HG03457 (cell line): ENCODE results near the gene PNMA6F.
"Not testable (repeated sequence)": the region's sequence is repeated elsewhere in the genome, so short reads cannot be mapped to it uniquely, and the experiment has no call there.

Experiments used
- ATAC-seq: cut with Tn5 transposase; IDR thresholded peaks from one replicate; pipeline ENCODE4 v1.9.1; 2021; ENCODE audit warnings: moderate number of reproducible peaks; ENCODE audit not compliant: unreplicated experiment

Gene PNMA6F

DNA sequence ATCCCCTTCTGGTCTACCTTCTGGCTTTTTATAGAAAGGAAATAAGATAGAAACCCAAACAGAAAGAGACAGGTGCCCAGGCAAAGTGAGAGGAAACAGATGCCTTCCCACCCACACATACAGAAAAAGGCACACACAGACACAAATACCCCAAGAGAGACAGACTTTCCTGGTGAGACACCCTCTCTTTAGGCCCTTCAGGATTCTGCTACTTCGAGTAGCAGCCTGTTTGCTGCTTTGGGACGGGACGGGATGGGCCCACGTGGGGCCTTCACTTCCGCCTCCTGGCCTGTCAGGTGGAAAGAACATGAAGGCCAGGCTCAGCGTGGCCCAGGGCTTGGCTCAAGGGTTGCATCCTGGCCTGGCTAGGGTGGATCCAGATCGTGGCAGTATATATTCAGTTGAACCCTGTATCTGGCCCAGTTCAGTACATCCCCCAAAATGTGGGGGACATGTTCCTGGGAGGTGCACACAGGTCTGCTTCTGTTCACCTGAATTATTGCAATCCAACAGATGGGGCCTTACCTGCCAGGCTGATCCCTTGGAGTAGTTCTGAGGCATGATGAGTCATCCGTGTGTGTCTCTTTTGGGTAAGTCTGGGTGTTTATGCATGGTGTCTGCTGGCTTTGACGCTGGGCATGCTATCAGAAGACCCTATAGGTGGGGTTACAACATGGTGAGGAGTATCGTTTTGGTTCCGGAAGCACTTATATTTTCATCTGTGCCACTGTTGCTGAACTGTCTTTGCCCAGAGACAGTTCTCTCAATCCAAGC, 14.7 kb upstream of the PNMA6F start:
- peak; percentile 30 for ATAC-seq

DNA sequence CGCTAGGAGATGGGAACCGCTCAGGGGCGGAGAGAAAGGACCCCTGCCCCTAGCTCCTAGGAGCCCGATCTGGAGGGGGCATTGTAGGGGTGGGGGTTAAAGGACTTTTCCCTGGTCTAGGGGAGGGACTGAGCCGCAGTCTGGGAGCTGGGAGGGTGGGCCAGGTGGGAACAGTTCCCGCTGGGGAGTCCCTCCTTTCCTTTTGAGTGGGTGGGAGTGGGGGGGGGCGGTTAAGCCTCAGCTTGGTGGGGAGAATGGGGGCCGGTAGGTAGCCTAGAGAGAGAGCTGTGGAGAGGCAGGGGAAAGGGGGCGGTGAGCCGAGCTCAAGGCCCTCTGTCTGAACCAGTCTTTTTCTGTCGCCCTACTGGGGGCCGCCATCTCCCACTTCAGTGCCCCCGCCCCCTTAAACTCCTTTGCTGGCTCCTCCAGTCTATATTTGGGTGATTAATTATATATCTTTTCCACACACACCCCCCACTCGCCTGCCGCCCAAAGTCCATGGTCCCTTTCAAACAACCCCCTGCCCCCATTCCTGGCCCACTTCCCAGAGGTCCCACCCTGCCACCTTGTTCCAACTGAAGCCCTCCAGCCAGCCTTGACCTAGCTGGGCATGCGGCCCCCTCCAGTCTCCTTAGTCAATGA, 13.2 kb upstream of the PNMA6F start:
- no peak for ATAC-seq

DNA sequence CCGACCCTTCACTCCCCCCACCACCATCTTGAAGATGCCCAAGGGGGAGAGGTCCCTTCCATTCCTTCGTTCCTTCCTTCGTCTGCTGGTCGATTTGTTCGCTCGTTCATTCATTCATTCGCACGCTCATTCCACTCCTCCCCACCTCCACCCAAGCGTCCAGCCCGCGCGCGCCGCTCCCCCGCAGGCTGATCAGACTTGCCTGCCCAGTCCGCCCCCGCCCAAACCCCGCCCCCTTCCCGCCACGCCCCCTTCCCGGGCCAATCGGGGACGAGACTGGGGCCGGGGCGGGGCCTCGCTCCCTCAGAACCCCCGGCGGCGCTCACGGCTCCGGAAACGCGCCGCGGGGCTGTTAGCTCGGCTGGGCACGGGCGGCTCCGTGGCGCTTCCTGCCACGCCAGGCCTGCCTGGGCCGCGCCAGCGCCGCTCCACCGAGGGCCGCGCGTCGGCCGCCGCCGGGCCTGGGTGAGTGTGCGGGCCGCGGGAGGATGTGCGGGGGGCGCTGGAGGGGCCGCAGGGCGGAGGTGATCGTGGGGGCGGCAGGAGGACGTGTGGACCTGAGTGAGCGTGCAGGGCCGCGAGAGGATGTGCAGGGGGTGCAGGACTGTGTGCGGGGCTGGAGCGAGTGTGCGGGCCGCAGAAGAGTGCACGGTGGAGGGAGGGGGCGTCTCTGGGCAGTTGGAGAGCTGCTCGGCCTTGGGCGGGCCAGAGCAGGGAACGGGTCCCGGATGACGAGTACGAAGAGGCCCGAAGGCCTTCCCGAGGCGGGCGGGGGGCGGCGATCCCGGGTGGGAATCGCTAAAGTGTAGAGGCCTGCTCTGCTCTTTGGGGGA, 12.5 kb upstream of the PNMA6F start, which contains the start of gene ZNF275:
ZNF275 (plus strand) TSS at position 333 of the 833 bp plus-strand sequence. CDS start 2,527 bp downstream, outside the sequence.
- peak; percentile 65 for ATAC-seq

DNA sequence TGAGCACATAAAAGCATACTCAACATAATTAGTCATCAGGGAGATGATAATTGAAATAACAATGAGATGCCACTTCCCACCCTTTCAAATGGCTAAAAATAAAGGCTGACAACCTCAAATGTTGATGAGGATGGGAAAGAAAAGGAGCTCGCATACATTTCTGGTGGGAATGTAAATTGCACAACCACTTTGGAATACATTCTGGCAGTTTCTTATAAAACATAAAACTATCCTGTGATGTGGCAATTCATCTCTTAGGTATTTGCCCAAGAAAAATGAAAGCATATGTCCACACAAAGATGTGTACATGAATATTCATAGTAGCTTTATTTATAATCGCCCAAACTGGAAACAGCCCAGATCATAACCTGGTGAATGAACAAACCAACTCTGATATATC, 11.7 kb upstream of the PNMA6F start:
- no peak for ATAC-seq

DNA sequence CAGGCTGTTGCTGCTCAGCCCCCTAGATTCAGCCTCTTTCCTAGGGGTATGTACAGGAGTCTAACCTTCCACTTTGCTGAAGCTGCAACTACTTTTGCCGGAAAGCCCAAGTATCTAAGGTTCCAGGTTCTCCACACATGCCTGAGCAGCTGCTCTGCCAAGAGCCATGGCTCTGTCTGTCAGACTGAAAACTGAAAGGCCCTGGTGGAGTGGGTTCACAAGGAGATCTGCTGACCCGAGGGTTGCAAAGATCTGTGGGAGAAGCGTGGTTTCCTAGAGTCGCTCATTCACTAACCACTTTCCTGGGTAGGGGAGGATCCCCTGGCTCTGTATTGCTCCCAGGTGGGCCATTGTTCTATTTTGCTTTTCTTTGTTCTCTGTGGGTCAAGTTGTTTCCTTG, 6.0 kb upstream of the PNMA6F start:
- no peak for ATAC-seq

DNA sequence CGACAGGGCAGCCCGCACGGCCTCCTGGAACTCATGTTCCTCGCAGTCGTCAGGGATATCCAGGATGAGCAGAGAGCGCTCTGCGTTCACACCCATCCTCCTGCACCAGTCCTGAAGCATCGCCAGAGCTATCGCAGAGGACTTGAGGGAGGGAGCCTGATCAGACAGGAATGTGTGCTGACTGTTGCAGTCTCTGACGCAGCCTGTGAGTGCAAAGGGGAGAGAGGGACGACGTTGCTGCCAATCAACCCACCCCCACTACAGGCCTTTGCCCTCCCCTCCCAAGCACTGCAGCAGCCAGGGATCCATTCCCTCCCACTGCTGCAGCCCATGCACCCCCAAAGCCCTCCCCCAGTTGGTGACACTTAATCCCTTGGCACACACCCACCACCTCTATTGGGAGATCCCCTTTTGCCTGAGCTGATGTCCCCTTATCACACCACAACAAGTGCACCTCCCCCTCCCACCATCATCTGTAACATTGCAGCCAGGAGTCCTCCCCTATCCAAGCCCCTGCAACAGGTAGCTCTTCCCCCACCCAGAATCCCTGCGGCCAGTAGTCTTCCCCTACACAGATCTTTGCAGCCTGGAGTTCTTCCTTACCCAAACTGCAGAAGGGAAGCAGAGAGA, 897 bp downstream of the PNMA6F start:
- ATAC-seq, result no peak

DNA sequence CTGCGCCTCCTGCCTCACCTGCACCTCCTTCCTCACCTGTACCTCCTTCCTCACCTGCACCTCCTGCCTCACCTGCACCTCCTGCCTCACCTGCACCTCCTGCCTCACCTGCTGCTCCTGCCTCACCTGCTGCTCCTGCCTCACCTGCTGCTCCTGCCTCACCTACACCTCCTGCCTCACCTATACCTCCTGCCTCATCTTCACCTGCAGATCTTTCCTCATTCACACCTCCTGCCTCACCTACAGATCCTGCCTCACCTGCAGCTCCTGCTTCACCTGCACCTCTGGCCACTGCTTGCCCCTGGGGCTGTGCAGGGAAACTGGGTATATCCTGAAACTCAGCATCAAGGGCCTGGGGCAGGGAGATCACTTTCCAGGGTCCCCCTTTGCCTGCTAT, 1.5 kb downstream of the PNMA6F start:
- not testable (repeated sequence) for ATAC-seq

DNA sequence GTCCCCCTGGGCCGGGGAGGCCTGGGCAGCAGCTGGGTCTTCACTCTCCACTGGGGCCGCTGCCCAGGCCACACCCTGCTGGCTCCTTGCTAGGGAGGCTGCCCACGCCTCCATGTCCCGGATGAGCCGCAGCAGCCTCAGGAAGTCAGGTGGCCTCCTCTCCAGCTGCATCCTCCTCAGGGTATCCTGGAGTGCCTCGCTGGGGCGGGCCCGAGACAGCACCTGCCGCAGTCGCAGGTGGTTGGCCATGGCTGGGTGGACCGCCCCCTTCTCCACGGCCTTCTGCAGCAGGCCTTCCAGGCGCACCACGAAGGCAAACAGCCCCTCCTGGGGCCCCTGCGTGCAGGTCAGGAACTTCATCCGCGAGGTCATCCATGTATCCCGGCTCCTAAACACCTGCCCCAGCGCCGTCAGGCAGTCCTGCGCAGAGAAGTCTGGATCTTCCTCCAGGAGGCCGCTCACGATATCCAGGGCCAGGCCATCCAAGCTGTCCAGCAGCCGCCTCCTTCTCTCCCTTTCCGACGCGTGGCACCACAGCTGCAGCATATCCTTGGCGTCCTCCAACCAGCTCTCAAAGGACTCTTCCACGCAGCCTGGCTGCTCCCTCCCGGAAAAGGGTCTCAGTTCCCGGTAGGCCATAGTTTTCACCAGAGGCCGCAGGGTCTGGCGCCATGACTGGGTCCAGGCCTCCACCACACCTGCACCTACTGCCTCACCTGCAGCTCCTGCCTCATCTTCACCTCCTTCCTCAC, 2.1 kb downstream of the PNMA6F start:
- ATAC-seq, result no peak

DNA sequence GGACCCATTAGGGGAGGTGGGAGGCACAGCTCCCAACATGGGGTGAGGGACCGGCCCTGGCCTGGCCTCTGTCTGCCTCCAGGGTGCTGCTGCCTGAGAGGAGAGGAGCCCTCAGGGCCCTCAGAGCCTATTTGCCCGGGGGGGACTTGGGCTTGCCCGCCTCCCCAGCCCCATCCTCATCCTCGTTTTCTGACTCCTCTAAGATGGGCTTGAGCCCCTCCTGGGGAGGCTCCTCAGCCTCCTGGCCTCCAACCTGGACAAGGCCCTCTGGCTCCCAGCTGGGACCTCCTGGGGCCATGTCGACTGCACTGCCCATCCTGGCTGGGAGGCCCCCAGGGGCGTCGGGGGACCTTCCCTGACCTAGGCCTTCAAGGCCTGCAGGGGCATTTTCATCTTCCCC, 2.8 kb downstream of the PNMA6F start:
- ATAC-seq, result no peak

DNA sequence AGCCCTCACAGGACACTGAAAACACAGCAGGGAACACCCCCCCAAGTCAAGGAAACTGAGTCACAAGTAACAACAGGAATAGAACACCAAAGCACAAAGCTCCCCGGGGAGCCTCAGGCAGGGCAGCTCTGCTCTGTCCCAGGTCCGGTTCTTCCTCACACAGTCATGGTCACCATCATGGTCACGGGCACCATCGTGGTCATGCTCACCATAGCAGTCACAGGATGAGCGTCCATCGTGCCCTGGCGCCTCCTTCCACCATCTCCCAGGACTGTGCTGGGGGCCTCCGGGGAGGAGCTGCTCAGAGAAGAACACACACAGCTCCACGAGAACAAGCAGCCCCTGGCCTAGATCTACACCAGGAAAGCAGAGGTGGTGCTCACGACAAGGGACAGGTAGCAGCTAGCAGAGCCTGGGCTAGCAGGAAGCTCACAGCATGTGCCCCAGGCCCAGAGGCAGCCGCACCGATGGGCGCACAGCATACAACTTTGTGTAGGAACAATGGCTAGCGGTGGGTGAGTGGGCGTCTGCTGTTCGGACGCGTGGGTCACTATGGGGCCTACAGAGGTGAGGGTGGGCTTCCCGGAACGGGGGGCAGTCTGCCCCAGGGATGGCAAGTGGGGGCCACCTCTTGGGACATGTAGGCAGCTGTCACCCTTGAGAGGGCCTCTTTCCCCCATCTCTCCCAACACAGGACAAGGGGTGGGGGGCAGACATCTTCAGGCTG, 3.4 kb downstream of the PNMA6F start:
- ATAC-seq, result no peak

DNA sequence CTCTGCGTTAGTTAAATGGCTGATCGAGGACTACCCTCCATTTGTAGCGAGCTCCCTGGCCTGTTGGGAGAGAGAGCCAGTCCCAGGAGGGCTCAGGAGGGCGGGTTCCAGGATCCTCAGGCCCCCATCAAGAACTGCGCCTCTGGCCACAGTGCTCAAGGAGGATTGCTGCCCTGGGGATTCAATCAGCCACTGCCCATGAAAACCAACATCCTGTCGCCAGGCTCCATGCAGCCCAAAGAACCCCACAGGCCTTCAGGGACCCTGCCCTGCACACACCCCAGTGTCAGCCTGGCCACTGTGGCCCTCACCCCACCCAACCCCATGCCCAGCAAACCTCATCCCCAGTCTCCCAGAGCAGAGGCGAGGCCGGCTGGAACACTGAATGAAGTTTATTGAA, 4.3 kb downstream of the PNMA6F start:
- ATAC-seq, result no peak

DNA sequence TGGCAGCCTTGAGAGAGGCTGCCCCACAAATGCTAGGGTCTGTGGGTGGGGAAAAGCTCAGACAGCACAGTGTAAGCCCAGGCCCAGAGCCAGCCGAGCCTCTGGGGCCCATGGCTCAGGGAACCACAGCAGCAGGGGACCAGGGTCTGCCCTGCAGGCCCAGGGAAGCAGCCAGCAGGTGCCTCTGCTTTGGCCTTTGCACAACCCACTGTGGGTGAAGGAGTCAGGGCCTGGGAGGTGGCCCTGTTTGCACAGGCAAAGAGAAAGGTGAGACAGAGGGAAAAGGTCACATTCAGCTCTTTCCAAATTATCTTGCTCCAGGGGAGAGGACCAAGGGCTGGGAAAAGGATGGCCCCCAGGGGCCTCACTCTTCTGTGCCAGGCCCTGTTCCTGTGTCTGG, 8.7 kb downstream of the PNMA6F start:
- ATAC-seq, result no peak

DNA sequence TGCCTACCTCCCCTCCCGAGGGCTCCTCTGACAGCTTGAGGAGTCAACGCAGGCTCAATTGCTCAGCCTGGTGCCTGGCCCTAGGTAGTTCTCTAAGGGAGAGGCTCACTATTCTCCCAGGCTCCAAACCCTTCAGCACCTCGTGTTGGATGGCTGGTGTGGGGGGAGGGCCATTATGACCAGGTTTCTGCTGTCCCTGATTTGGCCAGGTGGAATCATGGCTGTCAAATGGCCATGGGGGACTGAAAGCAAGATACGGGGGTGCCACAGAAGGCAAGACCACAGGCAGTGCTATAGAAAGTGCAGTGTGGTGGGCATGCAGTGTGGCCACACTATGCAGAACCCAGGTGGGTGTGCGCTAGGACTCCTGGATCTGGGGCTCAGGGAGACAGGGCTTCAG, 9.5 kb downstream of the PNMA6F start:
- ATAC-seq, result no peak

DNA sequence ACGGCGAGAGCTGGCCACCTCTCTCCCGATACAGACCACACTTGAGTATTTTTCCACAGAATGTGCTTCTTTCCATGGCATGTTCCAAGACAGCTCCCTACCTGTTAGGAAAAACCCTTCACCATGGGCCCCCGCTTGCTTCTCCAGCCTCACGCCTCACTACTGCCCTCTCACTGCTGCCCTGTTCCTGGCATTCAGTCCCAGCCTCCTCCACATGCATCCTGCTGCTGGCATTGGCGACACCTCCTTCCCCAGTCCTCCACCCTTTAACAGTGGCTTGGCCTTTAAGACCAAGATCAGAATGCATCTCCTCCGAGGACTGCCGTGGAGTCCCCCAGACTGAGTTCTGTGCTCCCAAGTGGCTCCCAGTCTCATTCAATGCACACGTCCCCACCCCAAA, 10.7 kb downstream of the PNMA6F start:
- no peak for ATAC-seq

DNA sequence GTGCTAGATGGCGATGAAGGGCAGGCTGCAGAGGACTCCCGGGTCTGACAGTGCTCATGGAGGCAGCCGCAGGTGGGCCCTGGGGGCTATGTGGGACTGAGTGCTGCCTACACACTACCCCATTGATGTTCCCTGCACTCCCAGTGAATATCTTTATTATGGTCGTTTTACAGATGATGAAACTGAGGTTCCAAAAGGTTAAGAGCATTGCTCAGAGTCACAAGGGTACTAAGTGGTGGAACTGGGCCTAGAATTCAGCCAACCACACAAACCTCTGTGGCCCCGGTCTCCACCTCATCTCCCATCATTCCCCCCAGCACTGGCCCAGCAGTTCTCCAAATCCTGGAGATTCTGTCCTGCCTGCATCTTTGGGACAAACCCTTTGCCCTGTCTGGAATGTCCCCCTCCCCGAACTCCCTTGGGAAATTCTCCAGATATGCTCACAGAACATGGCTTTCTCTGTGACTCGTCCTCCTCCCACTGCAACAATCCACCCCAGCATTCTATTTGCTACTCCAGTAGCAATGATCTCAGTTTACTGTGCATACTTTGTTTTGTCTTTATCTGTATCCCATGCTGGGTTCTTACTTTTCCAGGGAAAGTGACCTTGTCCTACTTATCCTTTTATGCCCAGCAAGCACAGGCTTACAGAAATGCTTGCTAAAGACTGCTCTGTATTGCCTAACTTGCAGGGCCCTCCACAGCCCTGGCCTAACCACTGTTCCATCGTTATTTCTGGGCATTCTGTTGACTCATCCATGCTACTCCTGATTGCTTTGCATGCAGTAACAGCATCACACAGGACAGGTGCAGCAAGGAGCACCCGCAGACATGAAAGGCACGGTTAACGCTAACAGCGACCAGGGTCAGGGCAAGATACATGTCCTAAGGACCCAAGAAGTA, 14.0 kb downstream of the PNMA6F start:
- no peak for ATAC-seq

DNA sequence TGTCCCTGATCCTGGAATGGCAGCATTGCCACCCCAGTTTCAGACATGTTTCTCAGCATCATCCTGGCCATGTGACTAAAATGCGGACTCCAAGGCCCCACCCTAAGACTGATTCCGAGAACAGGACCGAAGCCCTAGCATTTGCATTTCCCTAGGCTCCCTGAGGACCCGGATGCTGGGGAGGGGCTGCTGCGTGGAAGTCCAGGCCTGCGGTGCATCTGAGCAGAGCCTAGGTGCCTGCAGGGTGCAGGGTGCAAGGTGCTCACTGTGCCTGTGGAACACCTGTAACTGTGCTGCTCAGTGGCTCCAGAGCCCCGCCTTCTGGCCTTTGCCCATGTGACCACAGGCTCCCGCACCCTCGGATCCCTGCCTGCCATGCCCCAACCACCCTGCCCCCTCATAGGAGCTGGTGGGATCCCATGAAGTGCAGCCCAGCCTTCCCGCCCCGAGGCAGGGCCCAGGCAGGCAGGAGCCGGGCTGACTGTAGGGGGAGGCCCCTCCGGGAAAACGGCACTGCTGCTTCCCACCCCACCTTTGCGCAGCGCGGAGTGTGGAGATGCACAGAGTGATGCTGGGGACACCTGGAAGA, 14.9 kb downstream of the PNMA6F start:
- ATAC-seq, result no peak

DNA sequence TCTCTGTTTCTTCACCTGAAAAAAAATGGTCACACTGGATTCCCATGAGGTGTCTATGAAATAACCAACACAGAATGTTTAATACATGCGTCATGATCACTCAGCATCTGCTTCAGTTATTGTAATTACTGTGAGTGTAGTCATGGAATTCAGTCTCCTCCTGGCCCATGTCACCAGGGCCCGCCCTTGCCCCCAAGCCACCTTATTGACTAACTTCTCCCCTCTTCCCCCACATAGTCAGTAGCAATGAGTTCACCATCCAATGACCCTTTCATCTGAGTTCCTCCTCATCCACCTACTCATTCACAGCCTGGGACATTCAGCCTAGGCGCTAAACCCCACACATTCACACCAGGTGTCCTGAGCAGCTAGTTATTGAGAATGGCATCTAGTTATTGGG, 15.6 kb downstream of the PNMA6F start:
- no peak for ATAC-seq

DNA sequence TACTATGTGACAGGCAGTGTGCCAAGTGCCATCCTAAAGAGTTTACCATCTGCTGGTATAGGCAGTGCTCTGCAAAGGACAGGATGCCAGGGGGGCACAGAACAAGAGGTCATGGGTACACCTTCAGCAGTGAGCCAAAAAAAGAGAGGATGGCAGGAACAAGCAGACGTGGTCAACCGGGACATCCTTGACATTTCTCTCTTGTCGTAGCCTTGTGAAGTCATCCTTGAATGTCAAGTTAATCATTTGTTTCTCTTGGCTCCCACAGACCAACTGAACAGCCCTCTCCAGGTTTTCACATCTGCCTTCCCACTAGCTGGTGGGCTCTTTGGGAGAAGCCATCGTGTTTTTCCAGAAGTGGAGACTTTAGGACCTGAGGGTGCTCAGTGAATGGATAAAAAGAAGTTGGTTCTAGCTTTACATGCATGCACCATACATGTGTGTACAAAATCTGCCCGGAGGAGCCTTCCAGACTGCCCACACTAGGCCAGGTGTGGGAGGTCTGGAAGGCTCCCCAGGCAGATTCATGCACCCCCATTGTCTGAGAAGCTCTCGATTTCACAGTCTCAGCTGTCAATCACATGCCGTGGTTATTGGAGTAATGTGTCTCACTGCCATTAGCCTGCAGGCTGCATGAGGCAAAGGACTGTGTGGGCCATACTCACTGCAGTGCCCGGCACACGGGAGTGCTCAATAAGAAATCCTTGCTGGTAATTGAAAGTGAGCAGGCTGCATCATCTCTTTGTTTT, 16.4 kb downstream of the PNMA6F start:
- no peak for ATAC-seq
